HUES6 (cell line): Measurements from ENCODE around the gene CHMP1A.
"Not testable (repeated sequence)": the region's sequence is repeated elsewhere in the genome, so short reads cannot be mapped to it uniquely, and the experiment has no call there.

ENCODE experiments used
- H3K27ac ChIP-seq: 2 replicates; pipeline ENCODE4 v1.7.0; 2013; ENCODE audit warnings: low read depth, mild to moderate bottlenecking, low read length, inconsistent platforms
- H3K27me3 ChIP-seq: 2 replicates; pipeline ENCODE4 v1.6.1; 2013; ENCODE audit warnings: low read length; ENCODE audit not compliant: control insufficient read depth, insufficient read depth
- H3K36me3 ChIP-seq: 2 replicates; pipeline ENCODE4 v1.6.1; 2013; ENCODE audit warnings: low read length; ENCODE audit not compliant: control insufficient read depth, insufficient read depth
- H3K4me1 ChIP-seq: 2 replicates; pipeline ENCODE4 v1.6.1; 2013; ENCODE audit warnings: low read length; ENCODE audit not compliant: control insufficient read depth, insufficient read depth
- H3K4me3 ChIP-seq: 2 replicates; pipeline ENCODE4 v1.5.1; 2013; ENCODE audit warnings: low read depth, low read length
- H3K9ac ChIP-seq: one replicate; pipeline ENCODE4 v1.6.1; 2013; ENCODE audit warnings: mild to moderate bottlenecking, low read length
- H3K9me3 ChIP-seq: 2 replicates; pipeline ENCODE4 v1.6.1; 2013; ENCODE audit warnings: low read depth, low read length; ENCODE audit not compliant: control insufficient read depth, insufficient read depth

Gene CHMP1A

GRCh38 chr16:89697616-89698331 lies 40.3 kb upstream of the CHMP1A start:
- no peak overlapping the region for H3K4me3 ChIP-seq
- no peaks in the 10 kb centered on the region for H3K27me3 ChIP-seq
- peaks cover 8% of the 10 kb centered on the region for H3K4me1 ChIP-seq
- no peak overlapping the region for H3K9ac ChIP-seq
- no peak overlapping the region for H3K27ac ChIP-seq
- peaks cover 47% of the 10 kb centered on the region for H3K36me3 ChIP-seq
- no peaks in the 10 kb centered on the region for H3K9me3 ChIP-seq

GRCh38 chr16:89697161-89697615 lies 39.7 kb upstream of the CHMP1A start:
- no peak overlapping the region for H3K4me3 ChIP-seq
- H3K27me3 ChIP-seq: no peaks in the 10 kb centered on the region
- peaks cover 51% of the 10 kb centered on the region for H3K36me3 ChIP-seq
- no peaks in the 10 kb centered on the region for H3K9me3 ChIP-seq
- H3K27ac ChIP-seq: no peak overlapping the region
- H3K9ac ChIP-seq: no peak overlapping the region
- H3K4me1 ChIP-seq: peaks cover 8% of the 10 kb centered on the region

DNA sequence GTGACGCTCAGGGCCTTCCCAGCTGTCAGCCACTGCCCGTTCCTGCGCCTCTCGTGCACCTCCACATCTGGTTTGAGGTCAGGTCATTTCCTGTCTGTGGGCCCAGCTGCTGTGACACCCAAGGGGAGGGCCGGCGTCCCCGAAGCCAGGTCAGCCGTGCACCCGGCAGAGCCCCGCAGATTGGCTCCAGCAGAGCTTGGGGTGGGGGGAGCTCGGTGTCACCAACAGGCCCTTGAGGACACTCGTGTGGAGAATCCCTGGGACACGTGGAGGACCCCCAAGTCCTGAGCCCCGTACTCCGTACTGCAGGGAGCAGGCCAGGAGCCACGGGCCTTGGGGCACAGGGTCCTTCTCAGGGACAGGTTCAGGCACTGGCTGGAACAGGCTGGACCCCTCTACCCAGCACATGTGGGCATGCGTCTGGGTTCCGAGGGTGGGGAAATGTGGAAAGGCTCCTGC lies 39.2 kb upstream of the CHMP1A start:
- peaks cover 56% of the 10 kb centered on the region for H3K36me3 ChIP-seq
- no peak overlapping the region for H3K27ac ChIP-seq
- no peaks in the 10 kb centered on the region for H3K27me3 ChIP-seq
- no peak overlapping the region for H3K9ac ChIP-seq
- H3K9me3 ChIP-seq: no peaks in the 10 kb centered on the region
- peaks cover 8% of the 10 kb centered on the region for H3K4me1 ChIP-seq
- H3K4me3 ChIP-seq: no peak overlapping the region

DNA sequence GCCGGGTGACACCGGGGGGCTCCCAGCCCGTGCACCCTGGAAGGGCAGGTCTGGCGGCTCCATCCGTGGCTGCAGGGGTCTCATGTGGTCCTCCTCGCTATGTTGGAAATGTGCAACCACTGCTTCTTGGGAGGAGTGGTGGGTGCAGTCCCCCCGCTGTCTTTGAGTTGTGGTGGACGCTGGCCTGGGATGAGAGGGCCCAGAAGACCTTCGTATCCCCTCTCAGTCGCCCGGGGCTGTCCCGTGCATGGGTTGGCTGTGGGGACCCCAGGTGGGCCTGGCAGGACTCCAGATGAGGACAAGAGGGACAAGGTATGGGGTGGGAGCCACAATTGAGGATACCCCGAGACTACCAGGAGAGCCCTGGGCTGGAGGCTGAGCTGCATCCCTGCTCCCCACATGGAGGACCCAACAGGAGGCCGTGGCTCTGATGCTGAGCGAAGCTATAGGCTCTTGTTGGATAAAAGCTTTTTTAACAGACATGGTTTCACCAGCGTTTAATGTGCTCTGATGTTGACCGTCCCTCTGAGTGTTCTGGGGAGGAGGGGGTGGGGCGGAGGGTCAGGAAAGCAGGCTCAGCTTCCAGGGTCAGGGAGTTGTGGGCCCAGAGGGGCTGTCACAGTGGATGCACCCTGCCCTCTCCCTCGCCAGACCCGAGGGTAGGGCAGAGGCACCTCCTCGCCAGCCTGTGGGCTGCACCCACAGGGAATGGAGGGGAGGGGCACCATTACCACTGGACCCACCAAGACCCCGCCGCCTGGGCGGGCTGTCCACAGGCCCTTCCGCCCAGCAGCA lies 38.6 kb upstream of the CHMP1A start:
- H3K27me3 ChIP-seq: no peaks in the 10 kb centered on the region
- peaks cover 62% of the 10 kb centered on the region for H3K36me3 ChIP-seq
- no peak overlapping the region for H3K9ac ChIP-seq
- no peaks in the 10 kb centered on the region for H3K9me3 ChIP-seq
- H3K4me3 ChIP-seq: no peak overlapping the region
- H3K4me1 ChIP-seq: peaks cover 8% of the 10 kb centered on the region
- no peak overlapping the region for H3K27ac ChIP-seq

DNA sequence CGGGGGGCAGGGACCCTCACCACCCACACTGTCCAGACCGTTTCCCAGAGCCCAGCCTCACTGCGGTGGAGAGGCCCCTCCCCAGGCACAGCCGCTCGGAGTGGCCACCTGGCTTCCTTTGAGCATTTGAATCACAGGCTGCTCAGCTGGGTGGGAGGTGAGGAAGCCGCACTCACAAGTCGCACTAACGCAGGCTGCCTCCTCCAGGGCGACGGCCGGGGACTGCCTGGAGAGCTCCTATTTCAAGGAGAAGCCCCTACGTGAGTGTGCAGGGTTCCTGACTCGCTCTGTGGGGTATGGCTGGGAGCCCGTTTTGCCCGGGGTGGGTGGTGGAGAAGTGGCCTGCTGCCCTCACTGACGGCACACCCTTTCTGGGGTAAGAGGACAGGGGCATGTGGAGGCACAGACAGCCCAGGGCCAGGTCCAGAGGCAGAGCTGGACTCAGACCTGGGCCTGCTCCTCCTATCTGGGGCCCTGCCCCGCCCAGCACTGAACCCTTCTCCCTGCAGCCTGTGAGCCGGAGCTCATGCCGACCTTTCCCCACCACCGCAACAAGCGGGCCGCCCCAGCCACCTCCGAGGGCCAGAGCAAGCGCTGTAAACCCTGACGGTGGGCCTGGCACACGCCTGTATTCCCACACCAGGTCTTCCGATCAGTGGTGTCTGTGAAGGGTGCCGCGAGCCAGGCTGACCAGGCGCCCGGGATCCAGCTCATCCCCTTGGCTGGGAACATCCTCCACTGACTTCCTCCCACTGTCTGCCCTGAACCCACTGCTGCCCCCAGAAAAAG lies 37.8 kb upstream of the CHMP1A start:
- peaks cover 3% of the 10 kb centered on the region for H3K4me1 ChIP-seq
- H3K36me3 ChIP-seq: peaks cover 68% of the 10 kb centered on the region
- H3K9ac ChIP-seq: no peak overlapping the region

DNA sequence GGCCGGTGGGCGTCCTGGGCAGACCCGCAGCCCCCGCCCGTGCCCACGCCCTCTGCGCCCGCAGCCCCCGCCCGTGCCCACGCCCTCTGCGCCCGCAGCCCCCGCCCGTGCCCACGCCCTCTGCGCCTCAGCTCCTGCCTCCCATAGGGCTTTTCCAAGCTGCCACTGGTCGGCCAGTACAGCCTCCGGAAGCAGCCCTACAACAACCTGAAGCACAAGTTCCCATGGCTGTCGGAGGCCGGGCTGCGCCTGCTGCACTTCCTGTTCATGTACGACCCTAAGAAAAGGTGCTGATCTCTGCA lies 37.2 kb upstream of the CHMP1A start:
- H3K9me3 ChIP-seq, H3K27ac ChIP-seq, H3K27me3 ChIP-seq, H3K4me1 ChIP-seq, H3K9ac ChIP-seq, H3K4me3 ChIP-seq: not testable (repeated sequence)
- peaks cover 73% of the 10 kb centered on the region for H3K36me3 ChIP-seq

More for the DNA sequence above, 37.8 kb upstream of the CHMP1A start:
- Histone ChIP-seq H3K27ac (no peak overlapping the region), H3K27me3 (no peaks in the 10 kb centered on the region), H3K9me3 (no peaks in the 10 kb centered on the region), H3K4me3 (no peak overlapping the region)

DNA sequence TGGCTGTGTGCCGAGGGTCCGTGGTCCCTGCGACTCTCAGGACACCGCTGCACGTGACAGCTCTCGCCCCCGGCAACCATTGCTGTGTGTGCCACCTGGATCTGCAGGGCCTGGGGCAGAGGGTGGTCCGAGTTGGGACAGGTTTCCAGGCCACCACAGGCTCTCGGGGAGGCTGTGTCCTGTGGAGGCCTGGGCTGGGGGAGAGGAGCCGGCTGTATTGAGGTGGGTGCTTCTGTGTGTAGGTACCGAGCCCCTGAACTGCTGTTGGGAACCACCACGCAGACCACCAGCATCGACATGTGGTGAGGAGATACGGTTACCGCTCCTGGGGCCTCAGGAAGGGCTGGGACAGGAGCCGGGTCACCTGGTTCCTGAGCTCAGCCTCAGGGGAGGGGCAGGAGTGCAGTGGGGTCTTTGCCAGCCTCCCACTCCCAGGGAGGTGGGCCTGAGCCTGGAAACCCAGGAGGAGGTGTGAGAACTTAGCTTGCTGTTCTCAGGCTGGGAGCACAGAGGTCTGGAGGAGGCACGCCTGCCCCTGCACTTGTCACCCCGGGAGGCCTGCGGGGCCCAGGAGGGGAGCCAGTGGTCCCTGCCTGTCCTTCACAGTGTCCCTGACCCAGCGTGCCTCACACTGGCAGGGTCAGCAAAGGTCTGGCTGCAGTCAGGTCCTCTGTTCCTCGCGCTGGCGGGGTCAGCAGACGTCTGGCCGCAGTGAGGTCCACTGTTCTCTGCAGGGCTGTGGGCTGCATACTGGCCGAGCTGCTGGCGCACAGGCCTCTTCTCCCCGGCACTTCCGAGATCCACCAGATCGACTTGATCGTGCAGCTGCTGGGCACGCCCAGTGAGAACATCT lies 36.6 kb upstream of the CHMP1A start:
- no peaks in the 10 kb centered on the region for H3K27me3 ChIP-seq
- peaks cover 77% of the 10 kb centered on the region for H3K36me3 ChIP-seq
- H3K4me3 ChIP-seq: no peak overlapping the region
- H3K27ac ChIP-seq: no peak overlapping the region
- no peak overlapping the region for H3K9ac ChIP-seq
- no peaks in the 10 kb centered on the region for H3K9me3 ChIP-seq
- H3K4me1 ChIP-seq: no peaks in the 10 kb centered on the region

- peaks cover 80% of the 10 kb centered on the region for H3K36me3 ChIP-seq
- H3K4me1 ChIP-seq: no peaks in the 10 kb centered on the region
- no peaks in the 10 kb centered on the region for H3K27me3 ChIP-seq
- H3K9me3 ChIP-seq: no peaks in the 10 kb centered on the region
- H3K9ac ChIP-seq: no peak overlapping the region
- H3K4me3 ChIP-seq: no peak overlapping the region
- H3K27ac ChIP-seq: no peak overlapping the region
Measured at GRCh38 chr16:89693289-89693731, 35.8 kb upstream of the CHMP1A start.

- Histone ChIP-seq H3K9ac (no peak overlapping the region), H3K9me3 (no peaks in the 10 kb centered on the region), H3K27ac (no peak overlapping the region), H3K4me3 (no peak overlapping the region), H3K27me3 (no peaks in the 10 kb centered on the region), H3K4me1 (no peaks in the 10 kb centered on the region), H3K36me3 (peaks cover 70% of the 10 kb centered on the region)
Measured at GRCh38 chr16:89691986-89692569, 34.6 kb upstream of the CHMP1A start.
